ENCODE measurements around the gene CRACR2A. TPM values are rescaled to one million over a fixed set of nuclear protein-coding genes. Genes with fewer than 3 reads are reported as not detected.
A peak's percentile ranks its signal among the peaks of the same experiment; 100 is the strongest.

The CRACR2A gene
- total RNA-seq, 6 donors from 2014 or later = 5.5 to 19.9 (median 7.2) TPM

- 70 to 80% methylated on average over 11 to 14 of the region's 14 CpGs for WGBS, 2 donors
- Histone ChIP-seq H3K27me3 (no peaks in the 10 kb centered on the region), H3K4me1 (peaks cover 5 to 19% (median 11%) of the 10 kb centered on the region in 4 donors), H3K36me3 (no peaks in the 10 kb centered on the region), H3K27ac (peak overlapping the region in 2 of 4 donors; percentile 39 to 46), H3K9me3 (no peaks in the 10 kb centered on the region), H3K4me3 (no peak overlapping the region)
- DNase-seq (no peak), ATAC-seq (ENCODE audit: low FRiP score in 2 of 2) (no peak)
- TF ChIP-seq EP300 (IDR thresholded peaks at IDR 0.05) (peak in 2 of 4 donors; percentile 26 to 34), POLR2AphosphoS5 (IDR thresholded peaks at IDR 0.05) (peak in 1 of 2 donors; percentile 6), POLR2A (IDR thresholded peaks at IDR 0.05) (no peak)
Observed at GRCh38 chr12:3723916-3724805, 28.7 kb downstream of the CRACR2A start.

- no peaks in the 10 kb centered on the region for H3K9me3 ChIP-seq
- H3K36me3 ChIP-seq = peaks cover 0 to 5% (median 0%) of the 10 kb centered on the region in 4 donors
- no peaks in the 10 kb centered on the region for H3K27me3 ChIP-seq
- WGBS, 2 donors = 89 to 94% methylated on average over 6 of the region's 6 CpGs
- peaks cover 2 to 15% (median 9%) of the 10 kb centered on the region in 4 donors for H3K4me1 ChIP-seq
- no peak overlapping the region for H3K4me3 ChIP-seq
- ATAC-seq (ENCODE audit: low FRiP score in 2 of 2) (no peak), DNase-seq (no peak)
- no peak for TF ChIP-seq EP300 (IDR thresholded peaks at IDR 0.05)
- no peak for TF ChIP-seq CTCF (IDR thresholded peaks at IDR 0.05)
- no peak for TF ChIP-seq POLR2AphosphoS5 (IDR thresholded peaks at IDR 0.05)
- no peak for TF ChIP-seq POLR2A (IDR thresholded peaks at IDR 0.05)
- no peak overlapping the region for H3K27ac ChIP-seq
Observed at GRCh38 chr12:3722368-3722767, 30.5 kb downstream of the CRACR2A start.

GRCh38 chr12:3720772-3721171 is 32.1 kb downstream of the CRACR2A start:
- H3K36me3 ChIP-seq = peaks cover 0 to 5% (median 0%) of the 10 kb centered on the region in 4 donors
- ATAC-seq (ENCODE audit: low FRiP score in 2 of 2) (no peak), DNase-seq (no peak)
- H3K9me3 ChIP-seq = no peaks in the 10 kb centered on the region
- no peak overlapping the region for H3K4me3 ChIP-seq
- H3K27me3 ChIP-seq = no peaks in the 10 kb centered on the region
- TF ChIP-seq POLR2AphosphoS5 (IDR thresholded peaks at IDR 0.05) (no peak), EP300 (IDR thresholded peaks at IDR 0.05) (no peak), POLR2A (IDR thresholded peaks at IDR 0.05) (no peak), CTCF (IDR thresholded peaks at IDR 0.05) (no peak)
- no peak overlapping the region for H3K27ac ChIP-seq
- H3K4me1 ChIP-seq = peaks cover 0 to 5% (median 4%) of the 10 kb centered on the region in 4 donors
- WGBS, 2 donors = 74 to 80% methylated on average over 4 of the region's 4 CpGs

- DNase-seq (peak in 1 of 2 donors; percentile 78), ATAC-seq (ENCODE audit: low FRiP score in 2 of 2) (peak; percentile 55 to 73)
- 70 to 75% methylated on average over 4 of the region's 4 CpGs for WGBS, 2 donors
Observed at GRCh38 chr12:3718100-3718499, 34.8 kb downstream of the CRACR2A start.

More at GRCh38 chr12:3718100-3718499, 34.8 kb downstream of the CRACR2A start:
- Histone ChIP-seq H3K27ac (peak overlapping the region in 1 of 4 donors; percentile 40), H3K36me3 (peaks cover 0 to 5% (median 0%) of the 10 kb centered on the region in 4 donors), H3K4me1 (no peaks in the 10 kb centered on the region), H3K27me3 (no peaks in the 10 kb centered on the region), H3K9me3 (no peaks in the 10 kb centered on the region), H3K4me3 (no peak overlapping the region)
- TF ChIP-seq POLR2AphosphoS5 (IDR thresholded peaks at IDR 0.05) = no peak
- no peak for TF ChIP-seq CTCF (IDR thresholded peaks at IDR 0.05)
- TF ChIP-seq EP300 (IDR thresholded peaks at IDR 0.05) = no peak
- TF ChIP-seq POLR2A (IDR thresholded peaks at IDR 0.05) = no peak

All from upper lobe of left lung (tissue), 6 donors.